SH-SY5Y (cell line): Measurements from ENCODE around the gene B4GALNT1.

Source experiments
- GATA2 ChIP-seq: IDR thresholded peaks from 2 replicates; pipeline ENCODE4 v1.6.1; 2011; ENCODE audit warnings: mild to moderate bottlenecking, low read depth, low read length
- GATA3 ChIP-seq: IDR thresholded peaks from 2 replicates; pipeline ENCODE4 v1.6.1; 2011; ENCODE audit warnings: low read depth, mild to moderate bottlenecking, low read length, moderate library complexity

- TF ChIP-seq GATA3 (no peak), GATA2 (no peak)
Observed at GRCh38 chr12:57628280-57629191, 4.5 kb downstream of the B4GALNT1 start.
